Smooth muscle cell (in vitro differentiated cells): Measurements from ENCODE around the gene SMARCA2. TPM values are rescaled to one million over a fixed set of nuclear protein-coding genes. Genes with fewer than 3 reads are reported as not detected.

ENCODE experiments used
- DNase-seq: peaks from one replicate; lab custom pipeline; 2025; ENCODE audit not compliant: unreplicated experiment; lab: John Stamatoyannopoulos, UW
- H2AFZ ChIP-seq: fragments of 200-600 bp; sonication (generic); 2 replicates; pipeline ENCODE4 v1.6.0; 2016; ENCODE audit warnings: antibody characterized with exemption, low read depth, mild to moderate bottlenecking
- H3F3A ChIP-seq: fragments of 200-600 bp; sonication (generic); 2 replicates; pipeline ENCODE4 v1.6.0; 2017; ENCODE audit warnings: antibody characterized with exemption, low read depth
- H3K27ac ChIP-seq: fragments of 200-600 bp; sonication (generic); 2 replicates; pipeline ENCODE4 v1.5.1; 2016; ENCODE audit warnings: low read depth, mild to moderate bottlenecking
- H3K27me3 ChIP-seq: fragments of 200-600 bp; sonication (generic); 2 replicates; pipeline ENCODE4 v1.6.1; 2016; ENCODE audit warnings: low read depth, mild to moderate bottlenecking
- H3K36me3 ChIP-seq: fragments of 200-600 bp; sonication (generic); 2 replicates; pipeline ENCODE4 v1.5.1; 2016; ENCODE audit warnings: low read depth
- H3K4me1 ChIP-seq: fragments of 200-600 bp; sonication (generic); 2 replicates; pipeline ENCODE4 v1.5.1; 2016; ENCODE audit warnings: low read depth
- H3K4me2 ChIP-seq: fragments of 200-600 bp; sonication (generic); 2 replicates; pipeline ENCODE4 v1.6.0; 2016; ENCODE audit warnings: mild to moderate bottlenecking
- H3K4me3 ChIP-seq: fragments of 200-600 bp; sonication (generic); 2 replicates; pipeline ENCODE4 v1.5.1; 2016; ENCODE audit warnings: mild to moderate bottlenecking
- H3K79me2 ChIP-seq: fragments of 200-600 bp; sonication (generic); 2 replicates; pipeline ENCODE4 v1.6.0; 2016; ENCODE audit warnings: low read depth, mild to moderate bottlenecking
- H3K9ac ChIP-seq: fragments of 200-600 bp; sonication (generic); 2 replicates; pipeline ENCODE4 v1.6.0; 2016; ENCODE audit warnings: low read depth
- H3K9me3 ChIP-seq: fragments of 200-600 bp; sonication (generic); replicated peaks from 2 replicates; pipeline ENCODE4 v1.5.1; 2016; ENCODE audit warnings: low read depth
- H4K20me1 ChIP-seq: fragments of 200-600 bp; sonication (generic); 2 replicates; pipeline ENCODE4 v1.6.0; 2016; ENCODE audit warnings: low read depth
- WGBS: methylation state at CpG from one replicate; pipeline ENCODE4 v1.1.7; 2016; ENCODE audit warnings: low lambda C conversion rate; 5-methylcytosine and 5-hydroxymethylcytosine counted together
- polyA plus RNA-seq: library from polyadenylated mRNA; unstranded; fragments of >200 nt; fragmentation: Nextera tagmentation; extraction: Ambion mirVana; gene quantifications from 2 replicates; pipeline ENCODE4 v1.2.1, GENCODE V29; 2016
- total RNA-seq: library from RNA; depleted of rRNA; stranded (reverse); fragments of >200 nt; gene quantifications from 2 replicates; pipeline ENCODE4 v1.2.3, GENCODE V29; 2014
- TF ChIP-seq, protein P1 (sequence below): fragments of 200-600 bp; sonication (generic); IDR thresholded peaks from 2 replicates; pipeline ENCODE4 v1.5.1; 2017; ENCODE audit warnings: borderline replicate concordance, mild to moderate bottlenecking, antibody characterized with exemption; ENCODE audit not compliant: insufficient read depth, poor library complexity, severe bottlenecking

Gene SMARCA2
- total and polyA plus RNA-seq, 2 experiments from 2014 or later, result 27.7 to 61.7 TPM

DNA sequence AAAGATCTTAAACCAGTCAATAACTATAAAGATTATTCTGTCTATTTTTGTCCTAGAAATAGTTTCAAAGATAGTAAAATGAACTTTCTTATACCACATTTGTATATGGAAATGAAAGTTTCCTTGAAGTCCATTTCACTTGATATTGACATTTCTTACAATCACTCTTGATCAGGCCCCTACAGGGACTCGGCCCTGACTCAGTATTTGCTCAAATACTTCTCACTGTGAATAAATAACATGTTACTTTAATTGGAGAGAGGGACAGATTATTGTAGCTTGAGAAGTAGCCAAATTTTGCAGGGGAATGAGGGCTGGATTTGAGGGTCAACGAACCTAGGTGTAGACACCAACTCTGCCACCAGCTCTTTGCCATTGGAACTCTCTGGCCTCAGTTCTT is 25.6 kb upstream of the SMARCA2 start:
- no peaks in the 10 kb centered on the region for H3K9me3 ChIP-seq
- no peaks in the 10 kb centered on the region for H4K20me1 ChIP-seq
- no peaks in the 10 kb centered on the region for H3K4me1 ChIP-seq
- H3K4me3 ChIP-seq, result no peak overlapping the region
- H3K79me2 ChIP-seq, result no peaks in the 10 kb centered on the region
- WGBS, result 100% methylated on average over 2 of the region's 2 CpGs
- no peaks in the 10 kb centered on the region for H3F3A ChIP-seq
- H3K4me2 ChIP-seq, result no peak overlapping the region
- H3K27me3 ChIP-seq, result no peaks in the 10 kb centered on the region
- no peak overlapping the region for H3K27ac ChIP-seq
- H2AFZ ChIP-seq, result no peak overlapping the region
- H3K36me3 ChIP-seq, result no peaks in the 10 kb centered on the region
- TF ChIP-seq, protein P1, sequence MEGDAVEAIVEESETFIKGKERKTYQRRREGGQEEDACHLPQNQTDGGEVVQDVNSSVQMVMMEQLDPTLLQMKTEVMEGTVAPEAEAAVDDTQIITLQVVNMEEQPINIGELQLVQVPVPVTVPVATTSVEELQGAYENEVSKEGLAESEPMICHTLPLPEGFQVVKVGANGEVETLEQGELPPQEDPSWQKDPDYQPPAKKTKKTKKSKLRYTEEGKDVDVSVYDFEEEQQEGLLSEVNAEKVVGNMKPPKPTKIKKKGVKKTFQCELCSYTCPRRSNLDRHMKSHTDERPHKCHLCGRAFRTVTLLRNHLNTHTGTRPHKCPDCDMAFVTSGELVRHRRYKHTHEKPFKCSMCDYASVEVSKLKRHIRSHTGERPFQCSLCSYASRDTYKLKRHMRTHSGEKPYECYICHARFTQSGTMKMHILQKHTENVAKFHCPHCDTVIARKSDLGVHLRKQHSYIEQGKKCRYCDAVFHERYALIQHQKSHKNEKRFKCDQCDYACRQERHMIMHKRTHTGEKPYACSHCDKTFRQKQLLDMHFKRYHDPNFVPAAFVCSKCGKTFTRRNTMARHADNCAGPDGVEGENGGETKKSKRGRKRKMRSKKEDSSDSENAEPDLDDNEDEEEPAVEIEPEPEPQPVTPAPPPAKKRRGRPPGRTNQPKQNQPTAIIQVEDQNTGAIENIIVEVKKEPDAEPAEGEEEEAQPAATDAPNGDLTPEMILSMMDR, result no peak
- no peak overlapping the region for H3K9ac ChIP-seq
- DNase-seq, result no peak

DNA sequence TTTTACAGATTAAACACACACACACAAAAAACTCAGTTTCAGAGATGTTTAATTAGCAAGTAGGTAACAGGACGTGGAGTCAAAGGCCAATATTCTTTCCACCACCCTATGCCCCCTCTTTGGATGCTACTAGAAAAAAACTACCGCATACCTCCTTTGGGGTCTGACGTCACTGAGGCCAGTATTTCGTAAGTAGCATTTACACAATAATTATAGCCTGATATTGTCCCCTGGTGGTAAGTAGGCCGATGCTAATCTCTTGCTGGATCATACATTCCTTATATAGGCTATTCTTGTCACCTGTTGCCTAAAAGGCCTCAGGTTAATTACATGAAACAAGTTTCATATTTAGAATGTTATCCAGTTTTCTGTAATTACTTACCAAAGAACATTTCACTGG is 21.0 kb upstream of the SMARCA2 start:
- Histone ChIP-seq H3K27ac (no peak overlapping the region), H2AFZ (no peak overlapping the region), H3K79me2 (no peaks in the 10 kb centered on the region), H3K4me3 (no peak overlapping the region), H3F3A (no peaks in the 10 kb centered on the region), H3K27me3 (no peaks in the 10 kb centered on the region), H3K9ac (no peak overlapping the region), H3K4me1 (peaks cover 4% of the 10 kb centered on the region), H3K36me3 (no peaks in the 10 kb centered on the region), H3K9me3 (no peaks in the 10 kb centered on the region), H4K20me1 (no peaks in the 10 kb centered on the region), H3K4me2 (no peak overlapping the region)
- no peak for DNase-seq
- TF ChIP-seq, protein P1, result no peak
- 65% methylated on average over 5 of the region's 5 CpGs for WGBS

DNA sequence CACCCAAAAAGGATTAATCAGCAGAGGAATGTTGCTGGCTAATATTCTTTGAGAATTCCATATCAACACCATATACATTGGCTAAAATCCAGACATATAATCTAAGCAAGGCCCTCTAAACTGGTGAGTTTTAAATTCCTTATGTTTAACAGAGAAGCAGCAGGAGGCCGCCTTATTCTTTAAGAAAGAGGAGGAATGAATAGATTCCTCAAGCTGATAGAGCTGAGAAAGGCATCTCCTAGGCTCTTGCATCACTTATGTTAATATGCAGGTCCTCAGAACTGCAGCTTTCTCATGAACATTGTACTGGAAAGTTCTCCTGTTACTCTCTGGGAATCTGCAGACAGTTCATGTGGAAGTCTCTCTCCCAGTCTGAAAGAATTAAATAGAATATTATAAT is 20.1 kb upstream of the SMARCA2 start:
- Histone ChIP-seq H3K9me3 (no peaks in the 10 kb centered on the region), H3K27ac (no peak overlapping the region), H2AFZ (no peak overlapping the region), H3K27me3 (no peaks in the 10 kb centered on the region), H3K36me3 (no peaks in the 10 kb centered on the region), H3K79me2 (no peaks in the 10 kb centered on the region), H3K4me2 (no peak overlapping the region), H4K20me1 (no peaks in the 10 kb centered on the region), H3K4me3 (no peak overlapping the region), H3K4me1 (peaks cover 4% of the 10 kb centered on the region), H3K9ac (no peak overlapping the region), H3F3A (no peaks in the 10 kb centered on the region)
- 32% methylated on average over 1 of the region's 1 CpG for WGBS
- DNase-seq, result no peak
- TF ChIP-seq, protein P1, result no peak

DNA sequence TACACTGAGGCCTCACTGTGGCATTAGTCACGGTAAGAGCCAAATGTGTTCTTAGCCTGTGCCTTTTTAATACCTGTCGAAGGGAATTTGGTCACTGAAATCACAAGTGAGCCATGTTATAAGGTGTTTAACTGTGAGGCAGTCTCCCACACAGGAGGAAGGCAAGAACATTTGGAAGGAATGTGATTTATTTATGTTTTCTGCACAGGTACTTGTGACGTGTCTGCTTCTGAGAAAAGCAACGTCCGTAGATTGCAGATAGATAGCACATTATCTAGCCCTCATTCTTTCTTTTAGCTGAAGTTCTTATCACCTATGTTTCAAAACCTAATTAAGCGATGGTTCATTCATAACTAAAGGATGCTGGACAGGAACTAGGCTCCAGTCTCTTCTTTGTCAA is 19.0 kb upstream of the SMARCA2 start:
- Histone ChIP-seq H3K79me2 (no peaks in the 10 kb centered on the region), H3K4me3 (no peak overlapping the region), H3K4me2 (no peak overlapping the region), H3K9ac (no peak overlapping the region), H3K36me3 (no peaks in the 10 kb centered on the region), H3K4me1 (peaks cover 4% of the 10 kb centered on the region), H3K9me3 (no peaks in the 10 kb centered on the region), H3F3A (no peaks in the 10 kb centered on the region), H3K27me3 (no peaks in the 10 kb centered on the region), H3K27ac (no peak overlapping the region), H2AFZ (no peak overlapping the region), H4K20me1 (no peaks in the 10 kb centered on the region)
- WGBS, result 82% methylated on average over 6 of the region's 6 CpGs
- TF ChIP-seq, protein P1, result no peak
- no peak for DNase-seq
